Testis (tissue), 3 donors: ENCODE data around the gene RIMBP2. TPM values are rescaled to one million over a fixed set of nuclear protein-coding genes. Genes with fewer than 3 reads are reported as not detected.

Source experiments
- DNase-seq: peaks from one replicate; pipeline ENCODE4 v3.0.0-alpha.2; 2019
- H3K27ac ChIP-seq, 2 donors: fragments of 200-600 bp; sonication (generic); one replicate each; pipeline ENCODE4 v1.5.1; 2019
- H3K27me3 ChIP-seq: fragments of 200-600 bp; sonication (generic); one replicate; pipeline ENCODE4 v1.5.1; 2019
- H3K36me3 ChIP-seq: fragments of 200-600 bp; sonication (generic); one replicate; pipeline ENCODE4 v1.5.1; 2017; ENCODE audit warnings: low read depth; ENCODE audit errors: missing control alignments
- H3K4me1 ChIP-seq: fragments of 200-600 bp; sonication (generic); one replicate; pipeline ENCODE4 v1.5.1; 2019
- H3K4me3 ChIP-seq, 2 donors: fragments of 200-600 bp; sonication (generic); one replicate each; pipeline ENCODE4 v1.5.1; 2017 to 2019
- H3K9me3 ChIP-seq: fragments of 200-600 bp; sonication (generic); one replicate; pipeline ENCODE4 v1.5.1; 2017
- POLR2A ChIP-seq: fragments of 450-650 bp; IDR thresholded peaks from one replicate; pipeline ENCODE4 v1.6.1; 2017; ENCODE audit warnings: antibody characterized with exemption, mild to moderate bottlenecking, moderate library complexity
- WGBS, 2 donors: methylation state at CpG; one replicate each; pipeline ENCODE4 v1.1.5; 2018; 5-methylcytosine and 5-hydroxymethylcytosine counted together
- intact Hi-C: fragments of 100-400 bp; cut with DNase I; formaldehyde crosslinking; loops from one replicate; pipeline ENCODE4 v1.15.1; 2023; ENCODE audit warnings: low total_unique reads
- polyA plus RNA-seq: library from polyadenylated mRNA; stranded (reverse); fragments of 350-450 nt; fragmentation: Illumina TruSeq; extraction: RNeasy Lipid Tissue Mini Kit (QIAGEN cat#74804); gene quantifications from one replicate; pipeline ENCODE4 v1.2.3, GENCODE V29; 2014; ENCODE audit warnings: low read depth, low replicate concordance; ENCODE audit not compliant: insufficient read depth
- total RNA-seq, 2 donors: library from RNA; depleted of rRNA; stranded (reverse); fragments of >200 nt; gene quantifications; one replicate each; pipeline ENCODE4 v1.2.3, GENCODE V29; 2016
- TF ChIP-seq, protein P1 (sequence below), 3 experiments: fragments of 450-650 bp in 2 of 3; fragments of 200-600 bp in 1 of 3; sonication (generic) in 1 of 3; IDR thresholded peaks; one replicate each; pipeline ENCODE4 v1.5.1; 2016 to 2019; ENCODE audit warnings: antibody characterized with exemption in 3 of 3, mild to moderate bottlenecking in 2 of 3, moderate library complexity in 1 of 3

Gene RIMBP2
- total and polyA plus RNA-seq, 3 donors from 2014 or later, result 8.0 to 10.0 (median 8.7) TPM

GRCh38 chr12:130709971-130710732 is 5.9 kb downstream of the RIMBP2 start:
- no peak for TF ChIP-seq POLR2A
- TF ChIP-seq, protein P1, sequence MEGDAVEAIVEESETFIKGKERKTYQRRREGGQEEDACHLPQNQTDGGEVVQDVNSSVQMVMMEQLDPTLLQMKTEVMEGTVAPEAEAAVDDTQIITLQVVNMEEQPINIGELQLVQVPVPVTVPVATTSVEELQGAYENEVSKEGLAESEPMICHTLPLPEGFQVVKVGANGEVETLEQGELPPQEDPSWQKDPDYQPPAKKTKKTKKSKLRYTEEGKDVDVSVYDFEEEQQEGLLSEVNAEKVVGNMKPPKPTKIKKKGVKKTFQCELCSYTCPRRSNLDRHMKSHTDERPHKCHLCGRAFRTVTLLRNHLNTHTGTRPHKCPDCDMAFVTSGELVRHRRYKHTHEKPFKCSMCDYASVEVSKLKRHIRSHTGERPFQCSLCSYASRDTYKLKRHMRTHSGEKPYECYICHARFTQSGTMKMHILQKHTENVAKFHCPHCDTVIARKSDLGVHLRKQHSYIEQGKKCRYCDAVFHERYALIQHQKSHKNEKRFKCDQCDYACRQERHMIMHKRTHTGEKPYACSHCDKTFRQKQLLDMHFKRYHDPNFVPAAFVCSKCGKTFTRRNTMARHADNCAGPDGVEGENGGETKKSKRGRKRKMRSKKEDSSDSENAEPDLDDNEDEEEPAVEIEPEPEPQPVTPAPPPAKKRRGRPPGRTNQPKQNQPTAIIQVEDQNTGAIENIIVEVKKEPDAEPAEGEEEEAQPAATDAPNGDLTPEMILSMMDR (IDR thresholded peaks at IDR 0.05), result no peak
- no peaks in the 10 kb centered on the region for H3K36me3 ChIP-seq
- H3K4me3 ChIP-seq, result no peak overlapping the region
- no peaks in the 10 kb centered on the region for H3K9me3 ChIP-seq
- H3K4me1 ChIP-seq, result peaks cover 18% of the 10 kb centered on the region
- 90 to 92% methylated on average over 10 to 13 of the region's 13 CpGs for WGBS, 2 donors
- no peaks in the 10 kb centered on the region for H3K27me3 ChIP-seq
- intact Hi-C loops, result no loop called here
- peak; percentile 6 for DNase-seq
- no peak overlapping the region for H3K27ac ChIP-seq

DNA sequence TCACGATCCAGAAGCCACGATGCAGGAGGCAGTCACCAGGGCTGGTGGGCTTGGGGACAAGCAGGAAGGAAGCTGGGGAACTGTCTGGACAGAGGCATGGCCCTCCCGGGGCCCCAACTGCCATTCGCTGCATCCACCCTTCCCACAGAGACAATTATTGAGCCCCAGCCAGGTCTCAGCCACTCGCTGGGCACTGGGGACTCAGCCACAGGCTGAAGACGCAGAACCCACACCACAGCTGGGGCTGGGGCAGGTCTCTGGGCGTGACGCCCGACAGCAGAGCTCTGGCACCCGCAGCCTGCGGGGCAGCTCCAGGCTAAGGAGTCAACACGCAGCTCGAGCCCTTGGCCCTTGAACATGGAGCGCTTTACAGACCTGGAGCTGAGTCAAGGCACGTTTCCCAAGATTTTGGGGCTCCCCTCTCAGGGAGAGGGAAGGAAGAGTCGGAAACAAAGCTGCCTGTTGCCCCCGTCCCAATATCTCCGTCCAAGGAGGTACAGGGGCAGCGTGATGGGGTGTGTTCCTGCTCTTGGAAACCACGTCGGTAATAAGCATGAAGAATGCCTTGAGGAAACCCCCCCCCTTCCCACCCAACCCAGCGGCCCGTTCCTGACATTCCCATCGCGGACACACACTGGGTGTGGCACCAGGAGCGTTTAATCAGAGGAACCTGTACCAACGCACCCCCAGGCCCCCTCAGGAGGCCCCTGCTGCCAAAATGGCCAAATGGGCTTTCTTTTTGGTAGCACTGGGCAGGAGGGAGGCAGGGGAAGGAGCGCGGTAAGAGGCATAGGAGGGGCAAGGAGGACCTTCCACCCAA is 6.7 kb downstream of the RIMBP2 start:
- Histone ChIP-seq H3K4me3 (no peak overlapping the region), H3K9me3 (no peaks in the 10 kb centered on the region), H3K27ac (no peak overlapping the region), H3K4me1 (peaks cover 11% of the 10 kb centered on the region), H3K36me3 (no peaks in the 10 kb centered on the region), H3K27me3 (no peaks in the 10 kb centered on the region)
- intact Hi-C loops, result no loop called here
- 80 to 86% methylated on average over 19 to 29 of the region's 29 CpGs for WGBS, 2 donors
- peak; percentile 10 for DNase-seq
- TF ChIP-seq, protein P1 (IDR thresholded peaks at IDR 0.05), result no peak
- no peak for TF ChIP-seq POLR2A

DNA sequence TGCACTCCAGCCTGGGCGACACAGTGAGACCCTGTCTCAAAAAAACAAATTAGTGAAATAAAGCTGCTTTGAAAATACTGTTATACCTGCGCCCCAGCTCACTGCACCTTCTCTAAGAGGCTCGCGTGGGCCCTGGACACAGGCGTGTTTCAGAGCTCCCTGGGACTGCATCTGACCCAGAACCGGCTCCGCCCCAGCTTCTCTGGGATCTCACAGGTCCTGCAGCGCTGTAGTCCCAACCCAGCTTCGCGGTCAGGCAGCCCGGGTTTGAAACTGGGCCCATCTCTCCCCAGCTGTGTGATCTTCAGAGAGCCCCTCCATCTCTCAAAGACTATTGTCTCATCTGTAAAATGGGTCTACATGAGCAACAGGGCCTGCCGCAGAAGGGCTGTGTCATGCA is 7.5 kb downstream of the RIMBP2 start:
- H3K4me1 ChIP-seq, result peaks cover 4% of the 10 kb centered on the region
- TF ChIP-seq, protein P1 (IDR thresholded peaks at IDR 0.05), result no peak
- TF ChIP-seq POLR2A, result no peak
- intact Hi-C loops, result no loop called here
- no peak overlapping the region for H3K4me3 ChIP-seq
- 87 to 96% methylated on average over 11 to 12 of the region's 12 CpGs for WGBS, 2 donors
- no peak overlapping the region for H3K27ac ChIP-seq
- DNase-seq, result peak; percentile 4
- H3K27me3 ChIP-seq, result no peaks in the 10 kb centered on the region
- no peaks in the 10 kb centered on the region for H3K9me3 ChIP-seq
- no peaks in the 10 kb centered on the region for H3K36me3 ChIP-seq

- Histone ChIP-seq H3K27ac (no peak overlapping the region), H3K9me3 (no peaks in the 10 kb centered on the region), H3K36me3 (no peaks in the 10 kb centered on the region), H3K4me1 (no peaks in the 10 kb centered on the region), H3K4me3 (no peak overlapping the region), H3K27me3 (no peaks in the 10 kb centered on the region)
- DNase-seq, result no peak
- intact Hi-C loops, result no loop called here
- WGBS, 2 donors, result 88 to 92% methylated on average over 8 of the region's 8 CpGs
- TF ChIP-seq, protein P1 (IDR thresholded peaks at IDR 0.05), result no peak
- TF ChIP-seq POLR2A, result no peak
Observed at GRCh38 chr12:130707571-130707891, 8.6 kb downstream of the RIMBP2 start.
